AG10803 (cell line): ENCODE data around the gene OR1L8.

ENCODE experiments used
- DNase-seq: peaks from one replicate; pipeline ENCODE4 v3.0.0; 2010; ENCODE audit warnings: low read depth
- H3K4me3 ChIP-seq: 2 replicates; pipeline ENCODE4 v1.5.1; 2011; ENCODE audit warnings: mild to moderate bottlenecking, low read length, control low read depth
- TF ChIP-seq, protein P1 (sequence below): conservative IDR thresholded peaks from 2 replicates; pipeline ENCODE4 v1.5.1; 2011; ENCODE audit warnings: mild to moderate bottlenecking, low read length, control low read depth, inconsistent platforms

OR1L8 gene

DNA sequence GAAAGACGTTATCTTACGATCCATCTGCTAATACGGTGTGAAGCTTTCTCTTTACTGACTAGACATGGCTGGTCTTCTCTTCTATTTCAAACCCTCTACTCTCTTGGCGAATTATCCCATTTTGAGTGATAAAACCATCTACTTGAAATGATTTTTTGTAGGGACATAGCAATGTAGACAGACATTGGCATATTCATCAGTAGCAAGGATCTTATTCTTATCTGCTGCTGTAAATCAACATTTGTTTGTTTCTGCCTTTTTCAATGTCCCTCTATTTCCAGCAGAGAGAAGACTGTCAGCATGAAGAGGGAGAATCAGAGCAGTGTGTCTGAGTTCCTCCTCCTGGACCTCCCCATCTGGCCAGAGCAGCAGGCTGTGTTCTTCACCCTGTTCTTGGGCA lies 64.3 kb downstream of the OR1L8 start, which contains the start of gene OR1J4:
OR1J4 (plus strand) TSS at position 301 of the 400 bp plus-strand sequence; CDS start at position 301, 0 bp downstream.
- TF ChIP-seq, protein P1, sequence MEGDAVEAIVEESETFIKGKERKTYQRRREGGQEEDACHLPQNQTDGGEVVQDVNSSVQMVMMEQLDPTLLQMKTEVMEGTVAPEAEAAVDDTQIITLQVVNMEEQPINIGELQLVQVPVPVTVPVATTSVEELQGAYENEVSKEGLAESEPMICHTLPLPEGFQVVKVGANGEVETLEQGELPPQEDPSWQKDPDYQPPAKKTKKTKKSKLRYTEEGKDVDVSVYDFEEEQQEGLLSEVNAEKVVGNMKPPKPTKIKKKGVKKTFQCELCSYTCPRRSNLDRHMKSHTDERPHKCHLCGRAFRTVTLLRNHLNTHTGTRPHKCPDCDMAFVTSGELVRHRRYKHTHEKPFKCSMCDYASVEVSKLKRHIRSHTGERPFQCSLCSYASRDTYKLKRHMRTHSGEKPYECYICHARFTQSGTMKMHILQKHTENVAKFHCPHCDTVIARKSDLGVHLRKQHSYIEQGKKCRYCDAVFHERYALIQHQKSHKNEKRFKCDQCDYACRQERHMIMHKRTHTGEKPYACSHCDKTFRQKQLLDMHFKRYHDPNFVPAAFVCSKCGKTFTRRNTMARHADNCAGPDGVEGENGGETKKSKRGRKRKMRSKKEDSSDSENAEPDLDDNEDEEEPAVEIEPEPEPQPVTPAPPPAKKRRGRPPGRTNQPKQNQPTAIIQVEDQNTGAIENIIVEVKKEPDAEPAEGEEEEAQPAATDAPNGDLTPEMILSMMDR: no peak
- no peak within 1 kb of the TSS for H3K4me3 ChIP-seq
- no peak for DNase-seq

DNA sequence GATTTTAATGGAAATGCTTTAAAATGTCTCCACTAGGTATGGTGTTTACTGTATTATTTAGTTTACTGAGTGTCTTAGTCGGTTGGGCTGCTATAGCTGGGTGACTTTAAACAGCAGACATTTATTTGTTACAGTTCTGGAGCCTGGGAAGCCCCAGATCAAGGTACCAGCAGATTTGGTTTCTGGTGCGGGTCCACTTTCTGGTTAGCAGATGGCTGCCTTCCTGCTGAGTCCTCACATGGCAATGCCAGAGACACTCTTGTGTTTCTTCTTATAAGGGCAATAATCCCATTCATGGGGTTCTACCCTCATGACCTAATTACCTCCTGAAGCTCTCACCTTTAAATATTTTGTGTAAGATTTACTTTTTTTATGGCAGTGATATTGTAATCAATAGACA lies 65.0 kb downstream of the OR1L8 start:
- H3K4me3 ChIP-seq: no peak overlapping the region
- no peak for DNase-seq
- TF ChIP-seq, protein P1: no peak
